NCI-H2107 treated with DMSO at 0.1 percent for 48 hours (cell line): Measurements from ENCODE around the gene MRPL52.
"Not testable (repeated sequence)": the region's sequence is repeated elsewhere in the genome, so short reads cannot be mapped to it uniquely, and the experiment has no call there.

Experiments
- DNase-seq: peaks from one replicate; lab custom pipeline; 2025; ENCODE audit not compliant: unreplicated experiment; lab: John Stamatoyannopoulos, UW

MRPL52 gene

GRCh38 chr14:22837750-22838538 is 8.3 kb downstream of the MRPL52 start:
- DNase-seq, result no peak

DNA sequence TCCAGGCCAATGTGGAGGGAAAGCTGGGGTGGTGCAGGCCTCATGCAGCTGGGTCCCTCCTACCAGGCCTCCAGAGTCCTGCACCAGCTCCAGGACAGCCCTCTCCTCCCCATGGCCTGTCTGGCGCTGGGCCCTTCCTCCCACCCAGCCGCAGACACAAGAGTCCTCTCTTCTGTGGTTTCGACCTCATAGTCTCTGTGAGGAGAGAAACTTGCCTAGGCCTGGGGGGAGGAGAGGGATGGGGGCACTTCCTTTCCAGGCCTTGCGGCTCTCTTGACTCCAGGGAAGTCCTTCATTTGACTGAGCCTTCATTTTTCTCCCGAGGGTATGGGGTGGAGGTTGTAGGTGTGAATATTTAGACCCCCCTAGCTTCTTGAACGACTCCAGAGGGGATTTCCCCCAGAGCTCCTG is 8.9 kb downstream of the MRPL52 start:
- DNase-seq, result no peak

- DNase-seq, result no peak
Measured at GRCh38 chr14:22839159-22839779, 9.6 kb downstream of the MRPL52 start.

DNA sequence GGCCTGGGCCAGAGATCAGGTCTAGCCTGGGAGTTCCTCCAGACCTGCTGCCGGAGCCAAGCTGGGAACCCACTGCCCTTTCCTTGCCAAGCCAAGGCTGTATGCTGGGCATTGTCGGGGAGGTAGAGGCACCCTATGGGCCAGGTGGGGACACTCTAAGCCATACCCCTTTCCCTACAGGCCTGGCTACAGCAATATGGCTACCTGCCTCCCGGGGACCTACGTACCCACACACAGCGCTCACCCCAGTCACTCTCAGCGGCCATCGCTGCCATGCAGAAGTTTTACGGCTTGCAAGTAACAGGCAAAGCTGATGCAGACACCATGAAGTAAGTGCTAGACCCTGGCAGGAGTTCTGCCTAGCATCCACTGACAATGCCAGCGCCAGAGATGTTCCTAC is 11.6 kb downstream of the MRPL52 start:
- DNase-seq, result no peak

- no peak for DNase-seq
Measured at GRCh38 chr14:22841769-22842168, 12.1 kb downstream of the MRPL52 start.

DNA sequence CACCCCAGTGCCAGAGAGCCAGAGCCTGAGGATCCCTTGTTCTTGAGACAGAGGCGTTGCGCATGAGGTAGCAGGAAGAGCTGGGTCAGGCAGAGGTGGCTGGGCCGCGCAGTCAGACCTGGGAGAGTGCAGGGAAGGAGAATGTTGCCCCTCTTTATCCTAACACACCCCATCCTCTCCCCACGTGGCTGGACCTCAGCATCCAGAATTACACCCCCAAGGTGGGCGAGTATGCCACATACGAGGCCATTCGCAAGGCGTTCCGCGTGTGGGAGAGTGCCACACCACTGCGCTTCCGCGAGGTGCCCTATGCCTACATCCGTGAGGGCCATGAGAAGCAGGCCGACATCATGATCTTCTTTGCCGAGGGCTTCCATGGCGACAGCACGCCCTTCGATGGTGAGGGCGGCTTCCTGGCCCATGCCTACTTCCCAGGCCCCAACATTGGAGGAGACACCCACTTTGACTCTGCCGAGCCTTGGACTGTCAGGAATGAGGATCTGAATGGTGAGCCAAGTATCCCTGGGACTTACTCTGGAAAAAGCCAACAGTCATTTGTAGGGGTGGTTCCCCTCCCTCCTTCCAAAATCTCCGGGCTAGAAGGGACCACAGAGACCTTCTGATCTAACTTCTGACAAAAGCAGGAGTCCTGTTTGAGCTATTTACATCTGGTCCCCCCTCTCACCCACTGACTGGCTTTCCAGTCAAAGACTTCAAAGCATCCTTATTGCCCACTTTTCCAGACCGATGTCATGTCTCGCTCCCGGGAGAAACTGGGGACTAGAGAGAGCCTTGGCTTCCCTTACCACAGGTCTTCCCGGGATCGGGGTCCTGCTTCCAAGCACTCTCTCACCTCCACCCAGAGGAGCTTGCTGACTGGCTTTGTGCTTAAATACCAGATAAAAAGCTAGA is 12.8 kb downstream of the MRPL52 start:
- no peak for DNase-seq

- DNase-seq, result no peak
Measured at GRCh38 chr14:22843123-22843925, 13.6 kb downstream of the MRPL52 start.

GRCh38 chr14:22844221-22845102 is 14.8 kb downstream of the MRPL52 start:
- no peak for DNase-seq

DNA sequence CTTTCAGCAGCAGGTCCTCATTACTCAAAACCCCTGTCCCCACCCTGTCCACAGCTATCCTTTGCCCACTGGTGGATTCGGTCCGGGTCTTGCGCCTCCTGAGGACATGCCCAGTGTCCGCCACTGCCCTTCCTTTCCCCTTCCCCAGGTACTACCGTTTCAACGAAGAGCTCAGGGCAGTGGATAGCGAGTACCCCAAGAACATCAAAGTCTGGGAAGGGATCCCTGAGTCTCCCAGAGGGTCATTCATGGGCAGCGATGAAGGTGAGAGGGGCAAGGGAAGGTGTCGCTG is 15.4 kb downstream of the MRPL52 start:
- DNase-seq, result no peak

DNA sequence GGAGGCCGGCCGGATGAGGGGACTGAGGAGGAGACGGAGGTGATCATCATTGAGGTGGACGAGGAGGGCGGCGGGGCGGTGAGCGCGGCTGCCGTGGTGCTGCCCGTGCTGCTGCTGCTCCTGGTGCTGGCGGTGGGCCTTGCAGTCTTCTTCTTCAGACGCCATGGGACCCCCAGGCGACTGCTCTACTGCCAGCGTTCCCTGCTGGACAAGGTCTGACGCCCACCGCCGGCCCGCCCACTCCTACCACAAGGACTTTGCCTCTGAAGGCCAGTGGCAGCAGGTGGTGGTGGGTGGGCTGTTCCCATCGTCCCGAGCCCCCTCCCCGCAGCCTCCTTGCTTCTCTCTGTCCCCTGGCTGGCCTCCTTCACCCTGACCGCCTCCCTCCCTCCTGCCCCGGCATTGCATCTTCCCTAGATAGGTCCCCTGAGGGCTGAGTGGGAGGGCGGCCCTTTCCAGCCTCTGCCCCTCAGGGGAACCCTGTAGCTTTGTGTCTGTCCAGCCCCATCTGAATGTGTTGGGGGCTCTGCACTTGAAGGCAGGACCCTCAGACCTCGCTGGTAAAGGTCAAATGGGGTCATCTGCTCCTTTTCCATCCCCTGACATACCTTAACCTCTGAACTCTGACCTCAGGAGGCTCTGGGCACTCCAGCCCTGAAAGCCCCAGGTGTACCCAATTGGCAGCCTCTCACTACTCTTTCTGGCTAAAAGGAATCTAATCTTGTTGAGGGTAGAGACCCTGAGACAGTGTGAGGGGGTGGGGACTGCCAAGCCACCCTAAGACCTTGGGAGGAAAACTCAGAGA is 16.3 kb downstream of the MRPL52 start:
- no peak for DNase-seq

GRCh38 chr14:22846811-22847307 is 17.2 kb downstream of the MRPL52 start:
- no peak for DNase-seq

DNA sequence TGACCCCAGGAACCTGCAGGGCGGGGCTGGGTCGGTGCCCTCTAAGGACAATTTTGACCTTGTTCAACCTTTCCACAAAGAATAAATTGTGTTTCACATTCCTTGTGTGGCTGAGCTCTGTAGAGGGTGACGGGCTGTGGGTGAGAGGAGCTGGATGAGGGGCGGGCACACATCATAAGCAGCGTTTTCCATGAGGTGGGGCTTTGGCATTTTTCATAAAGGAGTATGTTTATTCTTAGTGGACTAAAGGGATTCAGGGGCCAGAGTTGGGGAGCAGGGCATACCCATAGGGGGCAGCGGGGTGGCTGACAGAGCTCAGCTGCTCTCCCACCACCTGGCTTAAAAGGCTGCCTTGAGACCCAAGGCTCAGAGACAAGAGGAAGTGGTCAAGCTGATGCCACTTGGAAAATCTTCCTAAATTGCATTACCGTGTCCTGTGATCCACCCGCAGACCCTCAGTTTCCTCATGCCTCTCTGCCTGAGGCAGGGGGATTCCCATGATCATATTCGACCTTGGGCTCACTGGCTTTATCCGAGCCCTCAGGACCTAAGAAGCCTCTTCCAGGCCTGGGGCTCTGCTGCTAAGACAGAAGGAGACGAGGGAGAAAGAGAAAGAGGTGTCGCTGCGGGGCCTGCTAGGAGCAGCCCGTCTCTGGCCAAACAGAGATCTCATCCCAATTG is 18.1 kb downstream of the MRPL52 start:
- no peak for DNase-seq

DNA sequence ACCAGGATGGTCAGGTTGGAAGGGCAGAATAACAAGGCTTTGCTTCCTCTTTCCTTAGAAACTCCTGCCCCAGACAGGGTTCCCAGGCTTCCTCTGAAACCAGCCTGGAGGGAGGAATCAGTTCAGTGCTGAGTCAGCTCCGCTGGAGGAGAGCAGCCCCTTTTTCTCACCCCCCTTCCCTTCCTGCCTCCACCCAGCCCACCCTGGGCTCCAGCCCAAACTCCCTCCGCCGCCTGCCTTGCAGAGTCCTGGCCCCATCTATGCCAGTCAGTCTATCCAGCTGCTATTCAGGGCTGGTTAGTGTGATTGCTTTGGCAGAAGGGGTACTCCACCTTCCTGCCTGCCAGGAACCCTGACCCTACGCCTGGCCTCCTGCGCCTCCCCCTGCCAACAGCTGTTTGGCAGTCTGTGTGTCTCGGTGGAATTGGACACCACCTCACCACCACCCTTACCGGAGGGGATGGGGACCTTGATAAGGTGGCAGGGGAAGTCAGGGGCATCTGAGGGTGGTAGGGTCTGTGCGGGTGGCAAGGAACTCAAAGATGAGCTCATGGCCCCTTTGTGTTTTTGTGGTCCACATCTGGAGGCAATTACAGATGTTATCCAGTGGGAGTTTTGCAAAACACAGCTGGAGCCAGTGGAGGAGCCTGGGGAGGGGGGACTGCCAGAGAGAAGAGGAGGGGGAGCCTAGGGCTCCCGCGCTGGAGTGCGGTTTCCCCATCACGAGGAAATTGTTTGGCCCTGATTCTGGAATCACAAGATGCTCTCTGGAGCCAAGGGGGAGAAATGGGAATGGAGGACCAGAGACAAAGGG is 18.9 kb downstream of the MRPL52 start:
- no peak for DNase-seq

- DNase-seq, result no peak
Measured at GRCh38 chr14:22849212-22849819, 19.6 kb downstream of the MRPL52 start.

GRCh38 chr14:22850944-22851764 is 21.5 kb downstream of the MRPL52 start:
- no peak for DNase-seq

GRCh38 chr14:22852178-22852577 is 22.5 kb downstream of the MRPL52 start:
- DNase-seq, result not testable (repeated sequence)

- DNase-seq, result no peak
Measured at GRCh38 chr14:22852599-22852939, 22.9 kb downstream of the MRPL52 start.
